ENCODE measurements around the gene C5orf63. TPM values are rescaled to one million over a fixed set of nuclear protein-coding genes. Genes with fewer than 3 reads are reported as not detected.

The C5orf63 gene
- total and polyA plus RNA-seq, 2 of the 13 experiments (the other 11 are each of a cell fraction or from before 2014, with no cell fraction given), result 7.9 to 8.8 TPM

GRCh38 chr5:127098241-127098640, 24.9 kb upstream of the C5orf63 start:
- H3K9ac ChIP-seq (ENCODE audit: insufficient read depth, low read depth, low read length), result no peak overlapping the region
- H3K9me3 ChIP-seq (ENCODE audit: low read length), result no peaks in the 10 kb centered on the region
- H4K20me1 ChIP-seq (ENCODE audit: insufficient read depth, low read length), result no peaks in the 10 kb centered on the region
- H3K27me3 ChIP-seq (ENCODE audit: control insufficient read depth in 1 of 2, insufficient read depth in 2 of 2, low read length in 2 of 2), result no peaks in the 10 kb centered on the region; a peak in 3 of 5 replicates
- ChIA-PET CTCF (ENCODE audit: low intra/inter-chr PET ratio, low total read pairs) (no interaction called here), POLR2A (no interaction called here)
- ATAC-seq (no peak), FAIRE-seq (no peak), DNase-seq (ENCODE audit: low spot score) (no peak)
- no peak overlapping the region for H3K4me2 ChIP-seq (ENCODE audit: low read depth, low read length)
- no peak overlapping the region for H3K27ac ChIP-seq (ENCODE audit: extremely low read length, insufficient read depth, low read length)
- TF ChIP-seq ZFP41 (CRISPR knock-in tag; IDR thresholded peaks at IDR 0.05; ENCODE audit: borderline replicate concordance) (no peak), GATA4 (IDR thresholded peaks at IDR 0.05; ENCODE audit: borderline replicate concordance, low read depth) (no peak), ZNF570 (CRISPR knock-in tag; IDR thresholded peaks at IDR 0.05; ENCODE audit: borderline replicate concordance) (no peak), ZFP36L2 (CRISPR knock-in tag; IDR thresholded peaks at IDR 0.05) (no peak), MBNL3 (CRISPR knock-in tag; conservative IDR thresholded peaks at IDR 0.05) (no peak), ZFAT (CRISPR knock-in tag; conservative IDR thresholded peaks at IDR 0.05) (no peak), TOPORS (CRISPR knock-in tag; IDR thresholded peaks at IDR 0.05) (no peak), CCAR2 (optimal IDR thresholded peaks at IDR 0.05; ENCODE audit: low read depth, low read length) (no peak), U2AF2 (IDR thresholded peaks at IDR 0.05; ENCODE audit: low read depth, low read length) (no peak), ZNF546 (CRISPR knock-in tag; conservative IDR thresholded peaks at IDR 0.05) (no peak), ZNF317 (CRISPR knock-in tag; IDR thresholded peaks at IDR 0.05) (no peak)
- TF ChIP-seq, protein P1, sequence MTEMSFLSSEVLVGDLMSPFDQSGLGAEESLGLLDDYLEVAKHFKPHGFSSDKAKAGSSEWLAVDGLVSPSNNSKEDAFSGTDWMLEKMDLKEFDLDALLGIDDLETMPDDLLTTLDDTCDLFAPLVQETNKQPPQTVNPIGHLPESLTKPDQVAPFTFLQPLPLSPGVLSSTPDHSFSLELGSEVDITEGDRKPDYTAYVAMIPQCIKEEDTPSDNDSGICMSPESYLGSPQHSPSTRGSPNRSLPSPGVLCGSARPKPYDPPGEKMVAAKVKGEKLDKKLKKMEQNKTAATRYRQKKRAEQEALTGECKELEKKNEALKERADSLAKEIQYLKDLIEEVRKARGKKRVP (CRISPR knock-in tag; IDR thresholded peaks at IDR 0.05), result no peak
- TF ChIP-seq, protein P2, sequence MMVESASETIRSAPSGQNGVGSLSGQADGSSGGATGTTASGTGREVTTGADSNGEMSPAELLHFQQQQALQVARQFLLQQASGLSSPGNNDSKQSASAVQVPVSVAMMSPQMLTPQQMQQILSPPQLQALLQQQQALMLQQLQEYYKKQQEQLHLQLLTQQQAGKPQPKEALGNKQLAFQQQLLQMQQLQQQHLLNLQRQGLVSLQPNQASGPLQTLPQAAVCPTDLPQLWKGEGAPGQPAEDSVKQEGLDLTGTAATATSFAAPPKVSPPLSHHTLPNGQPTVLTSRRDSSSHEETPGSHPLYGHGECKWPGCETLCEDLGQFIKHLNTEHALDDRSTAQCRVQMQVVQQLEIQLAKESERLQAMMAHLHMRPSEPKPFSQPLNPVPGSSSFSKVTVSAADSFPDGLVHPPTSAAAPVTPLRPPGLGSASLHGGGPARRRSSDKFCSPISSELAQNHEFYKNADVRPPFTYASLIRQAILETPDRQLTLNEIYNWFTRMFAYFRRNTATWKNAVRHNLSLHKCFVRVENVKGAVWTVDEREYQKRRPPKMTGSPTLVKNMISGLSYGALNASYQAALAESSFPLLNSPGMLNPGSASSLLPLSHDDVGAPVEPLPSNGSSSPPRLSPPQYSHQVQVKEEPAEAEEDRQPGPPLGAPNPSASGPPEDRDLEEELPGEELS (CRISPR knock-in tag; IDR thresholded peaks at IDR 0.05), result no peak
- TF ChIP-seq, protein P3, sequence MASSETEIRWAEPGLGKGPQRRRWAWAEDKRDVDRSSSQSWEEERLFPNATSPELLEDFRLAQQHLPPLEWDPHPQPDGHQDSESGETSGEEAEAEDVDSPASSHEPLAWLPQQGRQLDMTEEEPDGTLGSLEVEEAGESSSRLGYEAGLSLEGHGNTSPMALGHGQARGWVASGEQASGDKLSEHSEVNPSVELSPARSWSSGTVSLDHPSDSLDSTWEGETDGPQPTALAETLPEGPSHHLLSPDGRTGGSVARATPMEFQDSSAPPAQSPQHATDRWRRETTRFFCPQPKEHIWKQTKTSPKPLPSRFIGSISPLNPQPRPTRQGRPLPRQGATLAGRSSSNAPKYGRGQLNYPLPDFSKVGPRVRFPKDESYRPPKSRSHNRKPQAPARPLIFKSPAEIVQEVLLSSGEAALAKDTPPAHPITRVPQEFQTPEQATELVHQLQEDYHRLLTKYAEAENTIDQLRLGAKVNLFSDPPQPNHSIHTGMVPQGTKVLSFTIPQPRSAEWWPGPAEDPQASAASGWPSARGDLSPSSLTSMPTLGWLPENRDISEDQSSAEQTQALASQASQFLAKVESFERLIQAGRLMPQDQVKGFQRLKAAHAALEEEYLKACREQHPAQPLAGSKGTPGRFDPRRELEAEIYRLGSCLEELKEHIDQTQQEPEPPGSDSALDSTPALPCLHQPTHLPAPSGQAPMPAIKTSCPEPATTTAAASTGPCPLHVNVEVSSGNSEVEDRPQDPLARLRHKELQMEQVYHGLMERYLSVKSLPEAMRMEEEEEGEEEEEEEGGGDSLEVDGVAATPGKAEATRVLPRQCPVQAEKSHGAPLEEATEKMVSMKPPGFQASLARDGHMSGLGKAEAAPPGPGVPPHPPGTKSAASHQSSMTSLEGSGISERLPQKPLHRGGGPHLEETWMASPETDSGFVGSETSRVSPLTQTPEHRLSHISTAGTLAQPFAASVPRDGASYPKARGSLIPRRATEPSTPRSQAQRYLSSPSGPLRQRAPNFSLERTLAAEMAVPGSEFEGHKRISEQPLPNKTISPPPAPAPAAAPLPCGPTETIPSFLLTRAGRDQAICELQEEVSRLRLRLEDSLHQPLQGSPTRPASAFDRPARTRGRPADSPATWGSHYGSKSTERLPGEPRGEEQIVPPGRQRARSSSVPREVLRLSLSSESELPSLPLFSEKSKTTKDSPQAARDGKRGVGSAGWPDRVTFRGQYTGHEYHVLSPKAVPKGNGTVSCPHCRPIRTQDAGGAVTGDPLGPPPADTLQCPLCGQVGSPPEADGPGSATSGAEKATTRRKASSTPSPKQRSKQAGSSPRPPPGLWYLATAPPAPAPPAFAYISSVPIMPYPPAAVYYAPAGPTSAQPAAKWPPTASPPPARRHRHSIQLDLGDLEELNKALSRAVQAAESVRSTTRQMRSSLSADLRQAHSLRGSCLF (CRISPR knock-in tag; IDR thresholded peaks at IDR 0.05; ENCODE audit: borderline replicate concordance), result no peak
- TF ChIP-seq, protein P4, sequence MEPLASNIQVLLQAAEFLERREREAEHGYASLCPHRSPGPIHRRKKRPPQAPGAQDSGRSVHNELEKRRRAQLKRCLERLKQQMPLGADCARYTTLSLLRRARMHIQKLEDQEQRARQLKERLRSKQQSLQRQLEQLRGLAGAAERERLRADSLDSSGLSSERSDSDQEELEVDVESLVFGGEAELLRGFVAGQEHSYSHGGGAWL (CRISPR knock-in tag; IDR thresholded peaks at IDR 0.05), result no peak
- H3K79me2 ChIP-seq (ENCODE audit: insufficient read depth, low read length), result no peaks in the 10 kb centered on the region
- intact Hi-C loops (cut with micrococcal nuclease; ENCODE audit: unreplicated experiment) (no loop called here), in situ Hi-C loops (cut with HindIII; ENCODE audit: extremely low pct_ligation_motif_present, low pct_unique_long_range_greater_than_20kb) (no loop called here)
- no peak overlapping the region for H3K4me3 ChIP-seq (replicated peaks in 1 of 3; ENCODE audit: insufficient read depth in 1 of 3, low read depth in 2 of 3, low read length in 3 of 3)
- no peaks in the 10 kb centered on the region for H3K36me3 ChIP-seq (replicated peaks in 1 of 2; ENCODE audit: control insufficient read depth in 1 of 2, insufficient read depth in 2 of 2, low read length in 2 of 2)
- BruUV-seq (replicated peaks), result no TSS peak
- WGBS (ENCODE audit: low lambda C conversion rate), result 41% methylated on average over 3 of the region's 3 CpGs
- no peak overlapping the region for H2AFZ ChIP-seq (ENCODE audit: low read length)
- peaks cover 17% of the 10 kb centered on the region for H3K4me1 ChIP-seq (ENCODE audit: insufficient read depth, low read length)
